Measurements from ENCODE around the gene UQCRC1. TPM values are rescaled to one million over a fixed set of nuclear protein-coding genes. Genes with fewer than 3 reads are reported as not detected.
"Not testable (repeated sequence)": the region's sequence is repeated elsewhere in the genome, so short reads cannot be mapped to it uniquely, and the experiment has no call there.

UQCRC1 gene
- total and polyA plus RNA-seq, 2 experiments from 2014 or later, result 308 to 405 TPM

DNA sequence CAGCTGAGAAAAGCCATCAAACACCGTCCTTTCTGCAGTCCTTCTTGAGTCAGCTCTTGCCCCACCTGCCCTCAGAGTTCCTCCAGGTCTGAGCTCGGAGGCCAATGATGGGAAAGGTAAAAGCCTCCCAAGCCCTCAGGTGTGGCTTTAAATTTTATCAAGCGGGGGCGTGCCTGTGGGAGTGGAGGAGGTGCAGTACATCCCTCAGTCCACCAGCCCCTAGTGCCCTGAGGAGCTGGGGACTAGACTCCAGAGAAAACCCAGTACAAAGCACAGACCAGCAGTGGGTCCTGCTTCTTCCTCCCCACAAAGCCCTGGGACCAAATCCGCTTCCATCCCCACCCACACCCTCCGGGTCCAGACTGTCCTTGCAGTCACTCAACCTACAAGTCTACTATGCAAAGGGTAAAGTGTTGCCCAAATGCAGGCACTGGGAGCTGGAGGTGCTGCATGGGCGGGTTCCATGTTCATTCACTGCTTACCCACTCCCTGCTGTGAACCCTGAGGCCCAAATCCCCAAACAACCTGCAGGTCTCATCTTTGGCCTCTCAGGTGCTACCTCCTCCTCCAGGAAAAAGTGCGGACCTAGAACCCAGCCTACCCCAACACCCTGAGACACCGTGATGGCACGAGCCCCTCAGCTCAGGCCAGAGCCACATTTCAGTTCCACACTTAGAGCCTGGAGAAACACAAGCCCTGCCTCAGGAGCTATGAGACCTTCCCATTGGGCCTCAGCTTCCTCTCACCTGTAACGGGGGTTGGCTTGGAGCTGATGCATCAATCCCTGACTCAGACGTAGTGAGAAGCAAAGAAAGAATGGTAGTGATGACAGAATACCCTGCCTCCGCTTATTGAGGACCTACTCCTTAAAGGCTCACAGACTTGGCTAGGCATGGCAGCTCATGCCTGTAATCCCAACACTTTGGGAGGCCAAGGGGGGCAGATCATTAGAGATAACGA is 55.3 kb downstream of the UQCRC1 start:
- TF ChIP-seq EZH2 (IDR thresholded peaks at IDR 0.05; ENCODE audit: borderline replicate concordance), result no peak
- no peak for TF ChIP-seq EZH2phosphoT487 (IDR thresholded peaks at IDR 0.05; ENCODE audit: low read depth, severe bottlenecking, unreplicated experiment)
- TF ChIP-seq, protein P1, sequence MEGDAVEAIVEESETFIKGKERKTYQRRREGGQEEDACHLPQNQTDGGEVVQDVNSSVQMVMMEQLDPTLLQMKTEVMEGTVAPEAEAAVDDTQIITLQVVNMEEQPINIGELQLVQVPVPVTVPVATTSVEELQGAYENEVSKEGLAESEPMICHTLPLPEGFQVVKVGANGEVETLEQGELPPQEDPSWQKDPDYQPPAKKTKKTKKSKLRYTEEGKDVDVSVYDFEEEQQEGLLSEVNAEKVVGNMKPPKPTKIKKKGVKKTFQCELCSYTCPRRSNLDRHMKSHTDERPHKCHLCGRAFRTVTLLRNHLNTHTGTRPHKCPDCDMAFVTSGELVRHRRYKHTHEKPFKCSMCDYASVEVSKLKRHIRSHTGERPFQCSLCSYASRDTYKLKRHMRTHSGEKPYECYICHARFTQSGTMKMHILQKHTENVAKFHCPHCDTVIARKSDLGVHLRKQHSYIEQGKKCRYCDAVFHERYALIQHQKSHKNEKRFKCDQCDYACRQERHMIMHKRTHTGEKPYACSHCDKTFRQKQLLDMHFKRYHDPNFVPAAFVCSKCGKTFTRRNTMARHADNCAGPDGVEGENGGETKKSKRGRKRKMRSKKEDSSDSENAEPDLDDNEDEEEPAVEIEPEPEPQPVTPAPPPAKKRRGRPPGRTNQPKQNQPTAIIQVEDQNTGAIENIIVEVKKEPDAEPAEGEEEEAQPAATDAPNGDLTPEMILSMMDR (IDR thresholded peaks at IDR 0.05; ENCODE audit: poor library complexity), result no peak
- H3K4me2 ChIP-seq, result peak overlapping the region; percentile 79
- H3K4me3 ChIP-seq, result no peak overlapping the region
- peaks cover 13% of the 10 kb centered on the region for H3K79me2 ChIP-seq
- H3K27ac ChIP-seq, result no peak overlapping the region
- no peaks in the 10 kb centered on the region for H4K20me1 ChIP-seq (ENCODE audit: insufficient read depth, poor library complexity, severe bottlenecking)
- H2AFZ ChIP-seq, result no peak overlapping the region
- H3K36me3 ChIP-seq (replicated peaks; ENCODE audit: insufficient read depth, low read depth), result no peaks in the 10 kb centered on the region
- peaks cover 14% of the 10 kb centered on the region for H3K4me1 ChIP-seq (ENCODE audit: insufficient read depth)
- no peaks in the 10 kb centered on the region for H3K9me3 ChIP-seq (ENCODE audit: low read depth)
- DNase-seq (ENCODE audit: low spot score), result no peak
- no peaks in the 10 kb centered on the region for H3K9me2 ChIP-seq (replicated peaks; ENCODE audit: insufficient read depth)
- 86% methylated on average over 14 of the region's 14 CpGs for WGBS (ENCODE audit: low lambda C conversion rate, missing lambda C conversion rate)
- H3K27me3 ChIP-seq, result no peaks in the 10 kb centered on the region

- Histone ChIP-seq H3K36me3 (replicated peaks; ENCODE audit: insufficient read depth, low read depth) (no peaks in the 10 kb centered on the region), H3K27ac (no peak overlapping the region), H3K27me3 (no peaks in the 10 kb centered on the region), H2AFZ (no peak overlapping the region), H3K4me1 (ENCODE audit: insufficient read depth) (peaks cover 14% of the 10 kb centered on the region), H3K4me2 (no peak overlapping the region), H3K79me2 (peaks cover 13% of the 10 kb centered on the region), H3K9me2 (replicated peaks; ENCODE audit: insufficient read depth) (no peaks in the 10 kb centered on the region), H3K4me3 (no peak overlapping the region), H3K9me3 (ENCODE audit: low read depth) (no peaks in the 10 kb centered on the region), H4K20me1 (ENCODE audit: insufficient read depth, poor library complexity, severe bottlenecking) (no peaks in the 10 kb centered on the region)
- WGBS (ENCODE audit: low lambda C conversion rate, missing lambda C conversion rate), result 97% methylated on average over 5 of the region's 5 CpGs
- no peak for TF ChIP-seq EZH2phosphoT487 (IDR thresholded peaks at IDR 0.05; ENCODE audit: low read depth, severe bottlenecking, unreplicated experiment)
- TF ChIP-seq, protein P1 (IDR thresholded peaks at IDR 0.05; ENCODE audit: poor library complexity), result no peak
- TF ChIP-seq EZH2 (IDR thresholded peaks at IDR 0.05; ENCODE audit: borderline replicate concordance), result no peak
- DNase-seq (ENCODE audit: low spot score), result no peak
Observed at GRCh38 chr3:48553361-48553760, 56.1 kb downstream of the UQCRC1 start.

DNA sequence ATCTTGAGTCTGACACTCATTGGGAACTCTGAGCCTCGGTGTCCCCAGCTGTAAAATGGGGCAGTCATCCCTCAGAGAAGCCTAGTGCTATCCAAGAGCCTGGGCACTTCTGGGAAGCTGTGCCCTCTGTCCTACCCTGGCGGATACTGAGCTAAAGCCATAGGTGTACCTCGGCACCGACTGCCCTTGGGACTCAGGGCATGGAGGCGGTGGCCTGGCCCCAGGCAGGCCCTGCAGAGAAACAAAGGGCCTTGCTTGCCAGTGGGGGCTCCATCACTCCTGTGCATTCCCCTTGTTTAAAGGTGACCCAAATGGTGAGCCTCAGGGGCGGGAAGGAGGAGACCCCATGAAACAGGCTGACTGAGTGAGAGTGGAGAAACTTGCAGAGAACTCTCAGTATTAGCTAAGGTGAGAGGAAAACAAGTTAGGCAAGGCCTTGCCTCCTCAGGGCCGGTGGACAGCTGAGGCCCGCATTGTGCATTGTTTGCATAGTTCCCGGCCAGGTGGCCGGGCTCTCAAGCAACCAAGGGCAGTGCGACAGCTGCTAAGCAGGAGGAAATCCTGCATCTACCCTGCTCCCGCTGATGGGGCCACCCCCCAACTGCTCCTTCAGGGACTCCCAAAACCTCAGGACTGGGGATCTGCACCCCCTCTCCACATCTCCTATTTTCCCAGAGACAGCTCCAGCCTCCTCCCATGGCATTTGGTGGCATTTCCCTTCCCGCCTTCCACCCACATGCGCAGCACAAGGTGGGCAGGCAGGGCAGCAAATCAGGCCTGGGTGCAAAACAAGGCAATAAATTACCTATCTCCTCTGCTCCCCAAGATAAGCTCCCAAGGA is 57.1 kb downstream of the UQCRC1 start:
- TF ChIP-seq EZH2phosphoT487 (IDR thresholded peaks at IDR 0.05; ENCODE audit: low read depth, severe bottlenecking, unreplicated experiment), result no peak
- TF ChIP-seq, protein P1 (IDR thresholded peaks at IDR 0.05; ENCODE audit: poor library complexity), result no peak
- no peak for TF ChIP-seq EZH2 (IDR thresholded peaks at IDR 0.05; ENCODE audit: borderline replicate concordance)
- H3K4me2 ChIP-seq, result peak overlapping the region; percentile 40
- peaks cover 14% of the 10 kb centered on the region for H3K4me1 ChIP-seq (ENCODE audit: insufficient read depth)
- 68% methylated on average over 14 of the region's 14 CpGs for WGBS (ENCODE audit: low lambda C conversion rate, missing lambda C conversion rate)
- H3K27me3 ChIP-seq, result no peaks in the 10 kb centered on the region
- peak overlapping the region; percentile 70 for H3K27ac ChIP-seq
- H2AFZ ChIP-seq, result no peak overlapping the region
- no peaks in the 10 kb centered on the region for H3K36me3 ChIP-seq (replicated peaks; ENCODE audit: insufficient read depth, low read depth)
- no peak overlapping the region for H3K4me3 ChIP-seq
- H4K20me1 ChIP-seq (ENCODE audit: insufficient read depth, poor library complexity, severe bottlenecking), result no peaks in the 10 kb centered on the region
- DNase-seq (ENCODE audit: low spot score), result peak; percentile 58
- H3K9me3 ChIP-seq (ENCODE audit: low read depth), result no peaks in the 10 kb centered on the region
- no peaks in the 10 kb centered on the region for H3K9me2 ChIP-seq (replicated peaks; ENCODE audit: insufficient read depth)
- peaks cover 13% of the 10 kb centered on the region for H3K79me2 ChIP-seq

- not testable (repeated sequence) for H3K9me3 ChIP-seq (ENCODE audit: low read depth)
- 98% methylated on average over 7 of the region's 7 CpGs for WGBS (ENCODE audit: low lambda C conversion rate, missing lambda C conversion rate)
- peak overlapping the region; percentile 70 for H3K27ac ChIP-seq
Observed at GRCh38 chr3:48551651-48552050, 57.8 kb downstream of the UQCRC1 start.

More at GRCh38 chr3:48551651-48552050, 57.8 kb downstream of the UQCRC1 start:
- not testable (repeated sequence) for H2AFZ ChIP-seq; H3K4me3 ChIP-seq; H3K9me2 ChIP-seq (replicated peaks; ENCODE audit: insufficient read depth); H3K27me3 ChIP-seq; H3K36me3 ChIP-seq (replicated peaks; ENCODE audit: insufficient read depth, low read depth); DNase-seq (ENCODE audit: low spot score); H4K20me1 ChIP-seq (ENCODE audit: insufficient read depth, poor library complexity, severe bottlenecking); H3K4me2 ChIP-seq
- Histone ChIP-seq H3K79me2 (peaks cover 13% of the 10 kb centered on the region), H3K4me1 (ENCODE audit: insufficient read depth) (peaks cover 14% of the 10 kb centered on the region)
